HG03066 (cell line): Measurements from ENCODE around the gene ALPP.
"Not testable (repeated sequence)": the region's sequence is repeated elsewhere in the genome, so short reads cannot be mapped to it uniquely, and the experiment has no call there.

ENCODE experiments used
- ATAC-seq: cut with Tn5 transposase; IDR thresholded peaks from one replicate; pipeline ENCODE4 v1.9.1; 2021; ENCODE audit warnings: low read depth; ENCODE audit not compliant: unreplicated experiment

ALPP gene

DNA sequence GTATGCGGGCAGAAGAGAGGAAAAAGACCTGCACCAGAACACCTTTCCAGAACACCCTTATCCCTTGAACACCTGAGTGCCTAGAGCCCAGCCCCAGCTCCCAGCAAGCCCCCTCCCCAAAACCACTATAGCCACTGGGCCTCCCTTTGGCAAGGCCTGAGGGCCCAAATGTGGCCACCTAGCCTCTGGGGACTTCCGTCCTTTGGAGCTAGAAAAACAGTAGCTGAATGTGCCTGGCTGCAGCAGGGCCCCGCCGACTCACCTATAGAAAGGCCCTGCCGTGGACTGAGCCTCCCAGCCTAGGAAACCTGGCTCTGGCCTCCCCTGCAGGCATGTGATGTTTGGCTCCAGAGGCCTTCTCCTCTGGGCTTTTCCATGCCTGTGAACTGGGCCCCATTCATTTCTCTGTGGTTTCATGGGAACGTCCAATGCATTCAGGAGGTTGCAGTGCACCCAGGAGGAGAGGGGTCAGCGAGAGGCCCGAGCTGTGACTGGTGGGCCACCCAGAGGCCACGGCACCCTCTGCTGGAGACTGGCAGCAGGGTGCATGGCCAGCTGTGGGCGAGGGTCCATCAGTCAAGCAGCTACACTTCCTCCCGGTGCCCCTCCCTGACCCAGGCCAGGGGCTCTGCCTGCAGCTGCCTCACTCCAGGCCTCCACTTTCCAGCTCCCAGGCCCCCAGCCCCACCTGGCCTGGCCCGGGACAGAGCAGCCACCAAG lies 15.3 kb upstream of the ALPP start:
- not testable (repeated sequence) for ATAC-seq

DNA sequence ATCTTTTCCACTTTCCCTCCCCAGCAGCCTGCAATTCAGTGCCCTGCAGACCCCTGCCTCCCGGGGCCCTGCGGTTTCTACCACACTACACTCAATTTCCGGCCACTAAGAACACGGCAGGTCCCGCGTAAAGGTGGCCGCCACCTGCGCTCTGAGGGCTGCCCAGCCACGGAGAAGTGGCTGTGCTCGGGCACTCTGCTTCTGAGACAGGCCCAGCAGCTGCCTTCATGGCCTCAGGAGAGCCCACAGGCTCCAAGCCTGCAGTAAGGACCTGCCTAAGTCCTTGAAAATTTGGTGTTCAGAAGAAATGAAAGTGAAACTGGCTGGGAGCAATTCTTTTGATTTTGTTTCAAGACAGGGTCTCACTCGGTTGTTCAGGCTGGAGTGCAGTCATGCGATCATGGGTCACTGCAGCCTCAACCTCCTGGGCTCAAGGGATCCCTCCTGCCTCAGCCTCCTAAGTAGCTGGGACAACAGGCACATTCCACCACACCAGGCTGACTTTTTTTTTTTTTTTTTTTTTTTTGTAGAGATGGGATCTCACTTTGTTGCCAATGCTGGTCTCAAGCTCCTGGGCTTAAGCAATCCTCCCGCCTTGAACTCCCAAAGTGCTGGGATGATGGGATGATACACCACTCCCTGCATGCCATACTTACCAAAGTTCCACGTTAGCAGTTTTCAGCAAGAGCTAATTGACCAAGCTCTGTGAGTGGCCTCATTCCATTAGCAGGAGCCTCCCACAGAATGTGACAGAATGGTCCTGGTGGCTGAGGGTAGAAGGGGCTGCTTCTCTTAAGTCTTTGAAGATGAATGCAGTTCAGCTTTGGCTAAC lies 14.6 kb upstream of the ALPP start:
- no peak for ATAC-seq

GRCh38 chr2:232364806-232365594 lies 13.6 kb upstream of the ALPP start:
- not testable (repeated sequence) for ATAC-seq

DNA sequence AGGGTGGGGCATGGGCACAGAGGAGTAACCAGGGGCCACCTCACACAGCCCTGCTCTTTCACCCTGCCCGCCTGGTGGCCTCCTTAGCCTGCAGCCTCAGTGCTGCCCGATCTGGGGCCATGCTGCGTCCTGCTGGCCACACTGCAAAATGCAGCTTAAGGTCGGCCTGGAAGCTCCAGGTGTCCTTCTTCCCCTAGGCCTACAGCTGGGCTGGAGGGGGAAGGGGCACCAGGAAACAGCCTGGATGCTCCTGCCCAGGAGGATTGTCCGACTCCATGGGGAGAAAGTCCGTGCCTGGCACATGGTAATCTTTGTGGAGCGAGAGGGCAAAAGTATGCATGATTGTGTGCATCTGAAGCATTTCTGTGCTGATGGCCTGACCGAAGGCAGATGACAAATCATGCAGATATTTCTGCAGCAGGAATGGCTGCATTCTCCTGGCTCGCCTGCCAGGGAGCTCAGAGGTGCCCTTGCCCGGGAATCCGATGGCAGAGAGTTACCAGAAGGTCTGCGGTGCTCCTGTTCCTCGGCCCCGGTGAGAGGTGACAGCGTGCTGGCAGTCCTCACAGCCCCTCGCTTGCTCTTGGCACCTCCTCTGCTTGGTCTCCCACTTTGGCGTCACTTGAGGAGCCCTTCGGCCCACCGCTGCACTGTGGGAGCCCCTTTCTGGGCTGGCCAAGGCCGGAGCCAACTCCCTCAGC lies 12.8 kb upstream of the ALPP start:
- no peak for ATAC-seq

DNA sequence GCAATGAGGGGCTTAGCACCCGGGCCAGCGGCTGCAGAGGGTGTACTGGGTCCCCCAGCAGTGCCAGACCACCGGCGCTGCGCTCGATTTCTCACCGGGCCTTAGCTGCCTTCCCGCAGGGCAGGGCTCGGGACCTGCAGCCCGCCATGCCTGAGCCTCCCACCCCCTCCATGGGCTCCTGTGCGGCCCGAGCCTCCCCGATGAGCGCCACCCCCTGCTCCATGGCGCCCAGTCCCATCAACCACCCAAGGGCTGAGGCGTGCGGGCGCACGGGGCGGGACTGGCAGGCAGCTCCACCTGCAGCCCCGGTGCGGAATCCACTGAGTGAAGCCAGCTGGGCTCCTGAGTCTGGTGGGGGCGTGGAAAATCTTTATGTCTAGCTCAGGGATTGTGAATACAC lies 12.1 kb upstream of the ALPP start:
- ATAC-seq: not testable (repeated sequence)

GRCh38 chr2:232367016-232367415 lies 11.5 kb upstream of the ALPP start:
- no peak for ATAC-seq

- no peak for ATAC-seq
Observed at GRCh38 chr2:232367591-232368233, 10.8 kb upstream of the ALPP start.

DNA sequence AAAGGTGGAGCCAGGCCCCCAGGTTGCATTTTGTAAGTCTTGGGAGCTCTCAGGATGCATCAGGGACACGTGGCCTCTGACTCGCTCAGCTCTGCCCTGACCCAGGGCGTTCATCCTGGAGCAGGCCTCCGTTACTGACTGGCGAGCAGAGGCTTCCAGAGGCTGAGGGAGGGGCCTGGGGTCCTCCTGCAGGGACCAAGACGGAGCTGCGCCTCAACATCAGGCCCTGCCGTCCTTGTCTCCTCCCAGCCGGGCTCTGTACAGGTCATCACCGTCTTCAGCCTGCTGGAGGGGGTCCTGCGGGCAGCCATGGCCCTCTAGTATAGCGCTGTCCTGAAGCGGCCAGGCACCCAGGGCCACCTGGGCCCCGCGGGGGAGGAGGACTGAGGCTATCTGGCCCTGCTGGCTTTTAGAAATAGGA lies 10.2 kb upstream of the ALPP start:
- ATAC-seq: no peak

GRCh38 chr2:232369126-232369951 lies 9.2 kb upstream of the ALPP start:
- no peak for ATAC-seq

GRCh38 chr2:232370007-232370406 lies 8.5 kb upstream of the ALPP start:
- not testable (repeated sequence) for ATAC-seq

- no peak for ATAC-seq
Observed at GRCh38 chr2:232372231-232373208, 6.0 kb upstream of the ALPP start.

DNA sequence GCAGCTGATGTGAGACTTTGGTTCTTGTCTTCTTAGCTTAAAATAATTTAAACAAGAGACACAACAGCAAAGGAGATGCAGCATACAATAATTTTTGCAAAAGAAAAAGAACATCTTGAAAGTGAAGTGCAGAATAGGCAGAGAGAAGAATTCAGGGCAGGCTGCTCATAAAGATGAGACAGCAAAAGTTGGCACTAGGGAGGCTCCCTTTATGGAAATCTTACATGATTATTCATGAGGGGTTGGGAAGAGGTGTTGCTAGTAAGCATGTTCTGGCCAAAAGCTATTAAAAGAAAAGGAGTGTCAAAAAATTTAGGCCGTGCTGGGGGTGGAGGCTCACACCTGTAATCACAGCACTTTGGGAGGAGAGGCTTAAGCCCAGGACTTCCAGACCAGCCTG lies 4.2 kb upstream of the ALPP start:
- no peak for ATAC-seq

GRCh38 chr2:232375164-232375563 lies 3.4 kb upstream of the ALPP start:
- no peak for ATAC-seq

DNA sequence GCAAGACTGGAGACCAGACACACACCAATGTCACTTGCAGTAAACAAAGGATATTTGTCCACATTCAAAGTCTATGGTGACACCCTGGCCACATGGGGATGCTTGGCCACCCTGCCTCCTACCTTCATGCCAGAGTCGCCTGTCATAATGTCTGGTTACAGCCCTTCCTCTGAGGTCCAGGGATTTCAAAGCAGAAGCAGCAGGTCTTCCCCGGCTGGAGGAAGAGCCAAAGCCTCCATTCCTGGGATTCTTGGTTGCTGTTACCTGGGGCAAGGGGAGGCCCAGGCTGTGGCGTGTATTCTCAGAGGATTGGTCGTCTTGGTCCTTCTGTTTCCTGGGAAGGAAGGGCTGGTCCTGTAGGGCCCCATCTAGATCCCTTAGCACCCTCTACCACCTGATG lies 2.3 kb upstream of the ALPP start:
- ATAC-seq: no peak

DNA sequence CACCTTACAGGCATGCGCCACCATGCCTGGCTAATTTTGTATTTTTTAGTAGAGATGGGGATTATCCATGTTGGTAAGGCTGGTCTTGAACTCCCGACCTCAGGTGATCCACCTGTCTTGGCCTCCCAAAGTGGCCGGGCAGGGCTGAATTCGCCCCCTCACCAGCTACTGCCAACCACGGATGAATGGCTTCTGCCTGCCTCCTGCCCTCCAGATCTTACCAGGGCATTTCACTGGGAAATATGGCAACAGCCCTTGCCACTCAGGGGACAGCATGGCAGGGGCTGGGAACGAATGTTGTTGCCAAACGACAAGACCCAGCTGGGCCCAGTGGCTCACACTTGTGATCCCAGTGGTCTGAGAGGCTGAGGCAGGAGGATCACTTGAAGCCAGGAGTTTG lies 1.8 kb upstream of the ALPP start:
- no peak for ATAC-seq

GRCh38 chr2:232377319-232377718 lies 1.2 kb upstream of the ALPP start:
- ATAC-seq: no peak

- ATAC-seq: no peak
Observed at GRCh38 chr2:232377841-232378734, 463 bp upstream of the ALPP start.
